T-helper 1 cell treated with Interleukin-12 subunit alpha and Interleukin-12 subunit beta and Interleukin-4 antibody, amounts not matched to agents 30 ng/mL and 1 ng/mL, for 36 hours (primary cell): Measurements from ENCODE around the gene ANK2. TPM values are rescaled to one million over a fixed set of nuclear protein-coding genes. Genes with fewer than 3 reads are reported as not detected.

Experiments used
- intact Hi-C: fragments of 100-400 bp; cut with micrococcal nuclease; formaldehyde crosslinking; loops from one replicate; pipeline ENCODE4 v1.15.1; 2024
- total RNA-seq: library from RNA; stranded (reverse); gene quantifications from 2 replicates; pipeline ENCODE4 v1.2.3, GENCODE V29; 2022

ANK2 gene
- total RNA-seq, 1 donor from 2014 or later: 1.4 TPM

DNA sequence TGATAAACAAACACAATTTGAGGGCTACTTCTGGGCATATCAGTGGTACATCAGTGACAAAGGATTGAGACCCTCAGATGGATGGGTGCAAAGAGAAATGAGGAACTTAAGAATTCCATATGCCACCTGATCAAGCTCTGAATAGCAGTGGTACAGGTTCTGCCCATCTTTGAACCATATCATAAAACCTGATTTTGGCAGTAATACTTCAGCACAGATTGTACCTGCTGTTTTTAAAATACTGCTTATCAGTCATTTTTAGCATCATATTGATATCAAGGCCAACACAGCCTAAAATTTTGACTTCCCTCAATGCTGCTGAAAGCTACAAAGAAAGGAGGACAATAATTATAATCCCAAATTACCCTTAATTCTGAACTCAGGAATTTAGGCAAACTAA lies 41.5 kb downstream of the ANK2 start:
- intact Hi-C loops: no loop called here

DNA sequence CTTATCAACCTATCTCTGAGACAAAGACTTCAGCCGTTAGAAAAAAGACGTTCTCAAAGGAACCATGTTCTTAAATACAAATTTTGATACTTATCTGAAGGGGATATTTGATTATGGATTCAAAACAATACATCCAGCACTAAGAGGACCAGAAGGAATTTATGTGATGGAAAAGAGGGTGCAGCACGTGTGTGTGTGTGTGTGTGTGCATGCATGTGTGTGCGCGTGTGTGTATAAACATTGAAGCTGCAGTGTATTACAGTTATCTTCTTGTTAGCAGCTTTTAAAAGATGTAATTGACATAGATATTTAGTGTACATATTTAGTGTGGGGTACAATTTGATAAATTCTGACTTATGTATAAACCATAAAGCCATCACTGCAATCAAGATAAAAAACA lies 44.9 kb downstream of the ANK2 start:
- intact Hi-C loops: no loop called here

DNA sequence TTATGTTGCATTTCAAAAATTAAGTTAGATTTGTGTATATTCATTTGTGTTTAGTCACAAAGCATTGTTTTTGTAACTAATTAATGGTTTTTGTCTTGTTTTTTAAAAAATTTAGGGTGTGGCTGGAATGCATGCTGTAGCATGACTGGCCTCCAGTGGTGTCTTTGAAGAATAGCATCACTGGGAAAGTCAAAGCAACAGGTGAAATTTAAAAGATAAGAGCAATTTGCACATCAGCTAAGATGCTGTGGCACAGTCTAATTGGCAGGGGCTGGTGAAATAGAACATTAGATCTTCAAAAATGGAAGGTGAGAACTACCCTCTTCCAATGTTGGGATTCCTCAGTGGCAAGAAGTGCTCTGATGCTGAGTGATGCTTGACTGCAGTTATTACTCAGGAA lies 45.3 kb downstream of the ANK2 start:
- intact Hi-C loops: no loop called here

DNA sequence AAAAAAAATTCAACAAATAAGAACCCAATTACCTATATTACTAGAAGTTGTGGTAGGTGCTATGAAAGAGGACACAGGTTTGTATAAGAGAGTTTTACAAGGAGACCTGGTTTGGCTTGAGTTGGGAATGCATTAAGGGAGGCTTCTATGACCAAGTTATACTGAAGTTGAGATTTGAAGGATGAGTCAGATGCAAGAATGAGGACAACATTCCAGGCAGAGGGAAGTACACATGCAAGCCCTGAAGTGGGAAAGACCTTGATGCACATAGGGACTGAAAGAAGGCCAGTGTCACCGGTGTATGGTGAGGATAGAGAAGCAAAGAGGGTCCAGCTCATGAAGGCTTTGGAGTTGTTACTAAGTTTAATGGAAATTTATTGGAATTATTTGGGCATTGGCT lies 52.2 kb downstream of the ANK2 start:
- intact Hi-C loops: no loop called here

DNA sequence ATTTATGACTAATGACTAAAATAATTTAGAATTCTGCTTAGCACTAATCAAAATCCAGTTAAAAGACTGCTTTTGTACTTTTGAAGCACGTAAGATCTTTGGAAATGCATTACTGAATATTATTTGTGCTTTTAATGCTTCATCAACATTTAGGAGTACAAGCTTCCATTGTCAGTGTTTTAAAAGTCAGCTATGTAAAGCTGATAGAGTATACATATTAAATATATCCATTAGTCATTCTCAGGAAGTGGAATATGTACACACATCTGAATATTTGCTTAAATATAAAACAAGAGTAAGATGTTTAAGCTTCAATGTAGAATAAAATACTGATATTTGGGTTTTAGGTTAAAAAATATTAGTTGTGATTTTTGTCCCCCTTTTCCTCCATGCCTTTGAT lies 54.1 kb downstream of the ANK2 start:
- intact Hi-C loops: no loop called here

DNA sequence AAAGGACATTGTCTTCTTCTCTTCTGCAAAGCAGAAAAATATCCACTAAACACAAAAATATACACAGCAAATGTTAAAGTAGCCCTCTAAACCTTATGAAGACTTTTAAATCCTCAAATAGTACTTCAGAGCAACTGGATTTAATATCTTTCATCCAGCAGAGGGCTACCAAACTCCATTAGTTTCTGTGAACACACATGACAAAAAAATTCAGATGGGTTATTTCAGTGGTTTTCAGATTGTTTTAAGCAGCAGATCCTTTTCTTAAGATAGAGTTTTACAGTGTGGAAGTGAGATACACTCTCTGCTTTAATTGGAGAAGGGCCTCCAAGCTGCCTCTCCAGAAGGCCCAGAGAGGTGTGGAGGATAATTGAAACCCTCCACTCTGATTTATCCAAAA lies 56.7 kb downstream of the ANK2 start:
- intact Hi-C loops: no loop called here

DNA sequence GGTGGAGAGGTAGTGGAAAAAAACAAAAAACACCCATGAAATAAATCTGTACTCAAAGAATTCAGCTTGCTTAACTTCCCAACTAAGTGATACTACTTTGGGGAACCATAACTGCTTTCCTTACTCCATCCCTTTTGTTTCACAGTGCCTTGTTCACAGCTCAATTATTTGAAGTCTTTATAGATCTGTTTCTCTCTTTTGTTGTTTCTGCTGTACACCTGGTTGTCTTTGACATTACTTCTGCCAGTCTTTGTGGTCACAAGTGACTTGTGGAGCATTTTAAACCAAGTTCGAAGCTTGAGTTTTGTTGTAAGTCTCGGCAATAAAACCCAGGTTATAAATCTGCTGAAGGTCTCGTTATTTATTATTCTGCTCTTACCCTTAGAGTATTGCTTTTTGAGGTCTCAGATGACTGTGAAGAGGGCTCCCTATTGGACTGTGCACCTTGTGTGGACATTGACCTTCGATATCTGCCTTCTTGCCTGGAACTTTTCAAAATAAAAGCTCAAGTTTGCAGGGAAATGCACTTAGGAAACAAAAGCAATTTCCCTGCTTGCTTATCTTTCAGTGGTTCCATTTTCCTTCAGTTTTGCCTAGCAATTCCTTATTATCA lies 59.8 kb downstream of the ANK2 start:
- intact Hi-C loops: no loop called here

DNA sequence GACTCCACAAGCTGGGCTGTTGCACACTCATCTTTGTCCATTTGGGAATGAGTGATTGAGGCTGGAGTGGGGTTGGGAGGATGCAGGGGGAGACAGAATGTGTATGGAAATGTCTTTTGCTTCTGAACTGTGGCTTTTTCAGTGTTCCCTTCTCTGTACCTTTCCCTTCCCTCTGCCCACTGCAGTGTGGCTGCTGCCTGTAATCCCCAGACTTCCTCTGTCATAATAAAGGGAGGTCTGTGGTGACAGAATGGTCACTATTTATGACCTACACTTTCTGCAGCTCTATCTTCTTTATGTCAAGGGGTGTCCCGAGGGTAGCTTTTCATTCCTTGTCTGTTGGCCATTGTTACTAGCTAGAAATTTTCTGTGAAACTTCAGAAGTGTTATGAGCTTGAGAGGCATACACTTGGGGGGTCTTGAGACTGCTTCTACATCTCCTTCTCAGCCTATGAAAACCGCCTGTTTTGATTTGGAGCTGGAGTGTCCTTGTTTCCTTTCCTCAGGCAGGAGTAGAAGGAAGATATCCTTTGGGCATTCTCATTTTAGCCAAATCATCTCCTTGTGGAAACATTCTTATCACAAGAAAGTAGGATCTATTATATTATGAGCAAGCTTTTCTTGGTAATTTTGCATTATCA lies 63.0 kb downstream of the ANK2 start:
- intact Hi-C loops: no loop called here

DNA sequence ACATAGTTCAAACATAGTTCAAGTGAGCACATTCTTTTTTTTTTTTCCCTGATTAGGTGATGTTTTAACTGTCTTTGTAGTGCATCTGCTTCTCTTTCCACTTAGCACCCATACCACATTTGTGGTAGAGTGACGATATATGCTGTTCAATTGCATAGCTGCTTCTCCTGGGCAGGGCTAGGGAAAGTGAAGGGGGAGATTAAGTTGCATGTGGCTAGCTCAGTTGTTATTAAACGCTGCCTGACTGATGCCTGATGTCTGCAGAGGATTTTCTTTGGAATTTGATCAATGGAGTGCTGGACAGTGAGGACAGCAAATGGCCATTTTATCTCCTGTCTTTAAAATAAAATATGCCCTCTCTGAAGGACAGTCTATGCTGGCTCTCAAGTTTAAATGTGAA lies 63.7 kb downstream of the ANK2 start:
- intact Hi-C loops: no loop called here

DNA sequence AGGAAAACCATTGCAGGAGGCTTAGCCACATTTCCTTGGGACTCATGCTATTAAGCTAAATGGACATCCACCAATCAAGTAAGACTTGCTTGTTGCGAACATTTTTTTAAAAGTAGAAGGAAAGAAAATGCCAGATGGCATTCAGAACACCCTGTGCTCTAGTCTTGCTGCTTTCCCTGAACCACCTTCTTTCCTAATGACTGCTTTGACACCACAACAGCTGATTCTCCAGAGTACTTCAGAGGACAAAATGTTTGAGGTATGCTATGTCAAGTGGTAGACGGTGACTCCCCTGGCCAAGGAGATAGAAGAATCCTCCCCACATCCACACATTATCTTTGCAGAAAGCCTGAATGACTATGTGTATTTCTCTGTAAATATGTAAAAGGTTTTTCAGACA lies 65.4 kb downstream of the ANK2 start:
- intact Hi-C loops: no loop called here

DNA sequence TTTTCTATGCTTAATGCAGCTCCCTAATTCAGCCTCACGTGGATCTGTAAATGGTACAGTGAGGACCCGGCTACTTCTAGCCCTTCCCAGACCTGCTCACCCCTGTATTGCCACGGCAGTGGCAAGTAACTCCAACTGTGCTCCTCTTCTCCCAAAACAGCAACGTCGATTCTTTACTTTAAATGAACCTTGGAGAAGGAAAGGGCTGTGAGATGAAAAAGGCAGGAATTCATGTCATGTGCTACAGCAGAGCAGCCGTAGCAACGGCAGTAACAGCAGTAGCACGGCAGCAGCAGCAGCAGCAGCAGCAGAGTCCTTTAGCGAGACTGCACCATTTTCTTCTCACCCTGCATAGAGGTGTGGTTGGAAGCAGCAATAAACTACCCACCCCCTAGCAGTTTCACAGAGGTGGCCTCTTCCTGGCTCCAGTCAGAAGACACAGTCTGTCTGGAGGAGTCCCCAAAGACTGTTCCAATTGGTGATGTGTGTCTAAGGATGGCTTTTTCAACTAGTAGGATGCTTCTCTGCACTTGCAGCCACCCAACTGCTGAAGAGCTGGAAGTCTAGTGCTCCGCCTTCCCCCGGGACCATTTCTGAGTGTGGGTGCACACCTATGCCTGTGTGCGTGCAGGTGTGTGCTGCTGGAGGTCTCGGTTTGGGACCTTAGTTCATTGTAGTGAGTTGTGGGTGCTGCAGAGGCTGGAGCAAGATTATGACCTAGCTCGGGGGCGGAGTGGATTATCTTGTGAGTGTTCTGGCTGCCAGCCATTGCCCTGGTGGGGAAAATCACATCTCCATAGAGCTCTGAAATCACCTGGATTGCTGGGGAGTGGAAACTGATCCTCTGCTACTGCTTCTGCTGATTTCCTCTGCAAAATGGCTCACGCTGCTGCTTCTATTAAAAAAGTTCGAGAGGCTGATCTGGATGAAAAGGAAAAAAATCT lies 67.2 kb downstream of the ANK2 start:
- intact Hi-C loops: no loop called here

DNA sequence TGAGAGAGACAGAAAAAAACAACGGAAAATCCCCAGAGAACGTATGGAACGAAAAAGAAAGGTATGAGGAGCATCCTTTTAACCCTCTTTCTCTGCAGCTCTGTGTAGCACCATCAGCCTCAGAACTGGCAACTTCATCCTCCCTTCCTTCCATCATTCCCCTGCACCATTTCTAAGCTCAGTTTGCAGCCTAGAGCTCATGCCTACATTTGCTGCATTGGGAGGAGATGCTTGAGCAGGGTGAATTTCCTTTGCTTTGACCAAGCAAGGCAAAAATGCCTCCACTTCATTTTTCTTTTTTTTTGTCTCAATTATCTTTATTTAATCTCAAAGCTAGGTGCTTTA lies 67.9 kb downstream of the ANK2 start:
- intact Hi-C loops: no loop called here

DNA sequence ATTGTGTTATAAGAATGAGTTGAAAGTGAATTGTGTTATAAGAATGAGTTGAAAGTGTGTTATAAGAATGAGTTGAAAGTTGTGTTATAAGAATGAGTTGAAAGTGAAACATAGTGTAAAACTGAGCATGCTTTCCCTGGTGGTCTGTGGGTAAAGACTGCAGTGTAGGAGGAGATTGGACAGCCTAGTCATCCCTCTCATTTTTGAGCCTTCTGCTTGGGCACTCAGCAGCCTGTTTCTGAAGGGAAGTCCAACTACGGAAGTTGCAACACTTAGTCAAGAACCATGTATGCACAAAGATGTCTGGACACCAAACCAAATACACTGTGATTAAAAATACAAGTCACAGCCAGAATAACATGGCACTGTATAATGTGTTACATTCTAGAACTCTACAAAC lies 72.6 kb downstream of the ANK2 start:
- intact Hi-C loops: no loop called here

DNA sequence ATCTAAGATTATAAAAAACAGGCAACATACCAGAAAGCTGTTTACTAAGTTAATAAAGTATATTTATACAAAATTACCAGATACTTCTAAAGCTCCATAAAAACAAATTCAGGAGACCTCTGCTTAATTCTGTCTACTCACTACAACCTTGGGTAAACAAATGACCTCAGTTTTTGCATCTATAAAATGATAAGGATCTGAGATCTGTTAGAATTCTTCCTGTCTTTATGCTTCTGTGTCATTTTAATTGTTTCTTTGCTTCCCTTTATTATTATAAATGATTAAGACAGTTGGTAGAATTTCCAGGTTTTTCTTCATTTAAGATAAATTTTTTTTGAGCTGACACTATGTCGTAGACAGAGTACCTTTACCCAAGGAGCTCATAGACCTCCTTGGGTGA lies 76.0 kb downstream of the ANK2 start:
- intact Hi-C loops: no loop called here

DNA sequence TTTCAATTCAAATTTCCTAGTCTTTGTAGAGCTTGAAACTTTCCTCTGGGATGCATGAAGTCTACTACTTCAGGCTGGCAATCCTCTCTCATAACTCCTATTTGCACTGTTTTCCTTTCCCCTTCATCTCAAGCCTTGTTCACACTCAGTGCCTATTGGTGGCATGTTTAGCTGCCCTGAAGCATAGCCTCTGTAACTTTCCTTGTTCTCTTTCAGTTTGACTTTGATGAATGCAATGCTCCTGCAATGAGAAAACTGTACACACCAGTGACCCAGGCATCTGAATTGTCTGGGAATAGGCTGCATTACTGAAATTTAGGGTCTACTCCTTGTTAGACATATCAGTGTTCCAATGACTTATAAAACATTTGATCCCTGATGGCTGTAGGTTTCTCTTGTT lies 81.7 kb downstream of the ANK2 start:
- intact Hi-C loops: no loop called here

DNA sequence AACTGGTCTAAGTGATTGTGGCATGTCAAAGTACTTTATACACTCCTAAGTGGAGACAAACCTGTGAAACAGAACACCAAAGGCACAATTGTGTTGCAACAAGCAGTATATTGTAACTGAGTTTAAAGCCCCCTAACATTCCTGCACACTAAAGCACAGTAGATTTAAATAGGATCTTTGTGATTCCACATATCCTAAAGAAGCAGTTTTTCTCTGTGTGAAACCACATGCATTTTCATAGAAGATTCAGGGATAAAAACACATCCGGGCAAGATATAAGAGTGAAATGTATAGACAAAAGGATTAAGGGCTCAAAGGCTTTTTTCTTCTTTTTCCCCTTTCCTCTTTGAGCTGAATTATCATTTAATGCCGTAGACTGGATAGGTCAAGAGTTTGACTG lies 82.2 kb downstream of the ANK2 start:
- intact Hi-C loops: no loop called here

DNA sequence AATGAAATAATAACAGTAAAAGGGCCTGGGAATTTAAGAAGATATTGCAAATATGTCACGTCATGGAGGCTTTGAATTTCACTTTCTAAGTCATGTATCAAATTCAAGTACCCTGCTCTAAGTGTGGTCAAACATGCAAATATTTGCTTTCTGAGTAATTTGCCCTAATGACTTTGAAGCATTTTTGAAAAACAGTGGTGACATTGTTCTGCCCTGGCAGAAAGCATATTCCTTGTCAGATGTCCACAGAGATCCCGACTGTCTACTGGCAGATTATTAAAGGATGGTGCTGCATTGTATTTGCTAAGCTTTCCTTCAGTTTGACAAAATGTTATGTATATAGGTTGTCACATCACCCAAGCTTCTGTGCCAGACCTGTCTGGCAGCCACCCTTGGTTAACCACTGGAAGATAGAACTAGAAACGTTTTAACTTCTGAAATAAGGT lies 92.5 kb downstream of the ANK2 start:
- intact Hi-C loops: loop anchor here (10.0 kb wide), 1 partner anchor 213 kb away; no protein-coding TSS in a partner anchor

DNA sequence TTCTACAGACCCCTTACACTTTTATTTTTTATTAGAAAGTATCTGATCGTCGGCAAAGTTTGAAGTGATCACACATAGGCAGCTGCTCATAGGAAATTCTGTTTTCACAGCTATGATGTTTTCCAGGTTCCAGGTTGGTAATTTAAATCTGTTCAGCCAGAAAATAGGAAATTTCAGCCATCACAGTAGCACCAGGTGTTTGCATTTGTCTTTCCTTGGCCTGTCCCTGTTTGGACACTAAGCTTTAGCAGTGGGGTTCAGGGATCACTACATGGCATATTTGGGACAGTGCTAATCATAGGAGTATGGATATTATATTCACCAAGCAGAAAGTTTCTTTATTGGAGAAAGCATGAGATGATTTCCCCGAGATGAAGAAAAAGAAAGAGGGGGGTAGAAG lies 92.9 kb downstream of the ANK2 start:
- intact Hi-C loops: loop anchor here (10.0 kb wide), 1 partner anchor 212 kb away; no protein-coding TSS in a partner anchor

DNA sequence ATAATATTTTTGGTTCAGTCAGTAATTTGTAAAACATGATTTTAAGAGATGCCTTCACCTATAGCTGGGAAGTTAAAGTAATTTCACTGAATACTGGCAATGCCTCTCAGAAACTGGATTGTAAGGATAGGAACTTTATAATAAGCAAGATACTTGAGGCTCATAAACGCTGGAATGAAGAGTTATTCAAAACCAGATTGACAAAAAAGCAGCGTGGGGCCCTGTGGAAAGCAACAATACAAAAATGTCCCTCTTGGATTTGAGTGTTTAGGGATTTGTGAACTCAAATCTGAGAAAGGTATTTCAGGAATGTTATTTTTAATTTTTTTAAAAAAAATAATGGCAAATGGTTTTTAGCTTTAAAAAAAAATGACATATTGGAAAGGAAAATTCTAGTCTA lies 94.6 kb downstream of the ANK2 start:
- intact Hi-C loops: loop anchor here (10.0 kb wide), 1 partner anchor 211 kb away; no protein-coding TSS in a partner anchor

DNA sequence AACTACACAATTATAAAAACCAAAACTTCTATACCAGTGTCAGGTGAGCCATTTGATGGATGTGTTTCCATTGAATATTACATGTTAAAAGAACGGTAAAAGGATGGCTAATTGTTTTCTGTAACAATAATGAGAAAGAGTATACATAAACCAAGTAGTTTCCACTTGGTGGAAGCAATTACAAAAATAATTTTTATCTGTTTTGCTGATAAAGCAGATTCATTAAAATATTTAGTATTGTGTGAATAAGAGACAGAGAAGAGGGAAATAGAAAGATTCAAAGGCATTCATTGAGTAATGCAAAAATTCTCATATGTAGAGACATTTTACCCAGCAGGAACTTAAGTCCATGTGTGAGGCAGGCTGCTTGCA lies 95.7 kb downstream of the ANK2 start:
- intact Hi-C loops: loop anchor here (5.0 to 10.0 kb wide), 2 partner anchors 210 to 508 kb away; partner anchors contain the start of genes LARP7 and ZGRF1

DNA sequence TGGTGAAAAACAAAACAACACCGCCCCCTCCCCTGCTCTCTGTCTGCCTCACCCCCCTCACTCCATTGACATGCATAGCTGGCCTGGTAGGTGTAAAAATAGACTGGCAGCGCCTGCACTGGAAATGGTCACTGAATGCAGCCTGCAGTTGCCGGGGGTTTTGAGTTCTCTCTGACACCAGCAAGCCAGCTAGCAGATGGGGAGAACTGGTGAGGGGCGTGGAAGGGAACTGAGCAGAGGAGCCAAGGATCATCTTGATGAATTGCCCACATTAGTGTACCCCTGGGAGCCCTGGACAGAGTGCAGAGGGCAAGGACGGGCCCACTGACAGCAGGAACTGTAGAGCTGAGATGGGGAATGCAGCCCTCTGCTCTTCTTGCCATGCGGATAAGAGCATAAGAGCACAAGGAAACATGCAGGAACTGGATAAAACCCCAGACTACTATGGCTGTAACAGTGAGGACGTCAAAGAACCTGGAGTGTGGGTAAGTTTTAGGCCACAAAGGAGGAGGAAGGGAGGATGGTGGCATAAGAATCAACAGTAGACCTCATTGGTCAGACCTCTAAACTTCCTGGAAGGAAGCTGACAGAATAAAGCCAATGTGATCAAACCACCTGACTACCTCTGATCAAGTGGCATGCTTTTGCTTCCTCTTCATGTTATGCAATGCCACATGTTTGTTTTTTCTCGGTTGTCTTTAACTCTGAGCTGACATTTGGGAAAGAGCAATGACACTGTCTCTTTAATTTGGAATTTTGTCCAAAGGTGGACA lies 96.3 kb downstream of the ANK2 start:
- intact Hi-C loops: loop anchor here (5.0 to 10.0 kb wide), 2 partner anchors 209 to 508 kb away; partner anchors contain the start of genes LARP7 and ZGRF1
